Activated naive CD4-positive, alpha-beta T cell treated with anti-CD3 and anti-CD28 coated beads, Interleukin-2, amount 50 U/mL, for 72 hours (primary cell): ENCODE data around the gene CEP112. TPM values are rescaled to one million over a fixed set of nuclear protein-coding genes. Genes with fewer than 3 reads are reported as not detected.

Experiments used
- ATAC-seq, 2 donors: fragments of 150-1000 bp; cut with Tn5 transposase; 2 replicates each; pipeline ENCODE4 v1.10.0; 2021; ENCODE audit warnings: mild to moderate bottlenecking in 2 of 2, moderate library complexity in 2 of 2
- DNase-seq, 2 donors: peaks; one replicate each; pipeline ENCODE4 v3.0.0; 2021 to 2022; ENCODE audit warnings: low spot score in 2 of 2
- H3K27ac Mint-ChIP-seq, 2 donors: one replicate each; pipeline ENCODE4 v1.8.0; 2022; ENCODE audit warnings: mild to moderate bottlenecking in 2 of 2, mixed read lengths in 2 of 2
- H3K36me3 Mint-ChIP-seq, 2 donors: one replicate each; pipeline ENCODE4 v1.8.0; 2022; ENCODE audit warnings: mixed read lengths in 2 of 2
- H3K9me3 Mint-ChIP-seq, 2 donors: one replicate each; pipeline ENCODE4 v1.8.0; 2022; ENCODE audit warnings: mixed read lengths in 2 of 2
- total RNA-seq, 2 donors: library from RNA; stranded (reverse); gene quantifications; one replicate each; pipeline ENCODE4 v1.2.3, GENCODE V29; 2022

The CEP112 gene
- total RNA-seq, 2 donors from 2014 or later = 1.2 to 4.2 TPM

DNA sequence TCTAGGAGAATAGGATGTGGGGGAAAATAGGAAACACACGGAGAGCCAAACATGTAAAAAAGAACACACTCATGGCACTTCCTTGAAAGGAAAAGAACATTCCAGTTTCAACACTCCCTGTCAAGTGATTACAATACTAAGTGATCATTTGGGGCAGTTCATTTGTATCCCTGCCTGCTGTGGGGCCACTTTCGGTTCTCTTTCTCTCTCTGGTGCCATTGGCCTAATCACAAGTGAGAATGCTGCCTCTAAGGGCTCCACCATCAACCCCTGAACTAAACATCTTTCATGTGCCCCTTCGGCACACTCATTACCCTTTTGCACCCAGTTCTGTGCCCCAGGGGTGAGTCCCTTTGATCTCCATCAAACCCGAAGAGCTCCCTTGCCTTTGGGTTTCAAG lies 197.3 kb downstream of the CEP112 start:
- DNase-seq (no peak), ATAC-seq (no peak)
- Mint-ChIP-seq H3K9me3 (peaks cover 0 to 6% of the 10 kb centered on the region in 2 donors), H3K36me3 (no peaks in the 10 kb centered on the region), H3K27ac (no peak overlapping the region)

GRCh38 chr17:65994114-65994513 lies 197.8 kb downstream of the CEP112 start:
- Mint-ChIP-seq H3K9me3 (peaks cover 0 to 6% of the 10 kb centered on the region in 2 donors), H3K27ac (no peak overlapping the region), H3K36me3 (no peaks in the 10 kb centered on the region)
- ATAC-seq = no peak
- no peak for DNase-seq

DNA sequence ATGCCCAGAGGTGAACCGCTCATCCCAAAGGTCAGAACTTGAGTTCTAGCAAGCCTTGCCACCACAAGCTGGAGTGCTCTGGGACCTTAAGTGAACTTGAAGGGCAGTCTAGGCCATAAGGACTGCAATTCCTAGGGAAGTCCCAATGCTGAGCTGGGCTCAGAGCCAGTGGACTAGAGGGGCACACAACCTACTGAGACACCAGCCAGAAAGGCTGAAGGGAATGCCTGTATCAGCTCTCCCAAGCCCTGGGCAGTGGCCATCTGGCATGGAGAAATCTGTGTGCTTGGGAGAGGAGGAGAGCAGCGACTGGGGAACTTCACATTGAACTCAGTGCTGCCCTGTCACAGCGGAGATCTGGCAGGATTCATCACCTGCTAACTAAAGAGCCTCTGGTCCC lies 201.3 kb downstream of the CEP112 start:
- peaks cover 10% of the 10 kb centered on the region in 2 donors for H3K9me3 Mint-ChIP-seq
- peaks cover 11% of the 10 kb centered on the region in 2 donors for H3K36me3 Mint-ChIP-seq
- no peak overlapping the region for H3K27ac Mint-ChIP-seq
- ATAC-seq (no peak), DNase-seq (no peak)

GRCh38 chr17:65988451-65988850 lies 203.5 kb downstream of the CEP112 start:
- Mint-ChIP-seq H3K36me3 (peaks cover 11% of the 10 kb centered on the region in 2 donors), H3K9me3 (peaks cover 8 to 10% of the 10 kb centered on the region in 2 donors), H3K27ac (no peak overlapping the region)
- ATAC-seq = no peak
- DNase-seq = no peak

DNA sequence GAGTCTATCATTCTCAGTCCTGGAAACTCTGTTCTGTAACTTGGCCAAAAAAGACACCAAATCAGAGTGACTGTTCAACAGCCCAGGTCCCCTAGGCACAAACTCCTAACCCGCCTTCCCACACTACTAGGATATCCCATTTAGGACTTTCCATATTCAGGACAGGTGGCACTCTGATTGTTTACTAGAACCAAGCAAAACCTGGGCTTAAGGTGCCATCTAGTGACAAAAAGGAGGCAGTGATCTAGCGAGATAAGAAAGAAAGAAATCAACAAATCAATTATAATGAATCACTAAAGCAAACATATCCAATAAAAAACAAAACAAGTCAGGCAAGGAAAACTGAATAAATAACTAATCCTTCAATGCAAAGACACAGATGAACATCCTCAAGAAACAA lies 203.9 kb downstream of the CEP112 start:
- ATAC-seq = no peak
- Mint-ChIP-seq H3K36me3 (peaks cover 11% of the 10 kb centered on the region in 2 donors), H3K9me3 (peaks cover 8 to 10% of the 10 kb centered on the region in 2 donors), H3K27ac (no peak overlapping the region)
- DNase-seq = no peak

DNA sequence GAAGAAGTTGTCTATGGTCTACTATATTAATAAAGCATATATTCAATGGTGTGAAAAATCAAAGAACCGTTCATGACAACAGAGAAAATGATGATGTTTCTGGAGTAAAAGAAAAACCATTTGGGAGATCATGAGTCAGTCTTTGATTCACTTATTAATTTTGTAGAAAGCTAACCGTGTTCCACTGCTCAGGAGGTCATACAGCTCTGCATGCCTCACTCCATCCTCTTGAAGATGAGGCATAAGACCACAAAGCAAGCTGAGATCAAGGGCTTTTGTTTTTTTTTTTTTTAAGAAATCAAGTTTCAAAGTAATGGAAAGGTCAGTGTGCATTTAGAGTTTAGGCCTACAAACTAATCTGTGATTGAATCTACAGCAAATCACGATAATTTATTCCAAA lies 206.4 kb downstream of the CEP112 start:
- H3K9me3 Mint-ChIP-seq = peaks cover 8 to 10% of the 10 kb centered on the region in 2 donors
- no peak overlapping the region for H3K27ac Mint-ChIP-seq

GRCh38 chr17:65984299-65984698 lies 207.6 kb downstream of the CEP112 start:
- DNase-seq = no peak
- H3K36me3 Mint-ChIP-seq = peaks cover 11% of the 10 kb centered on the region in 2 donors
- no peak for ATAC-seq
- H3K9me3 Mint-ChIP-seq = peaks cover 8 to 10% of the 10 kb centered on the region in 2 donors
- no peak overlapping the region for H3K27ac Mint-ChIP-seq

More for the DNA sequence above, 206.4 kb downstream of the CEP112 start:
- no peak for ATAC-seq
- H3K36me3 Mint-ChIP-seq = peaks cover 11% of the 10 kb centered on the region in 2 donors
- DNase-seq = no peak

DNA sequence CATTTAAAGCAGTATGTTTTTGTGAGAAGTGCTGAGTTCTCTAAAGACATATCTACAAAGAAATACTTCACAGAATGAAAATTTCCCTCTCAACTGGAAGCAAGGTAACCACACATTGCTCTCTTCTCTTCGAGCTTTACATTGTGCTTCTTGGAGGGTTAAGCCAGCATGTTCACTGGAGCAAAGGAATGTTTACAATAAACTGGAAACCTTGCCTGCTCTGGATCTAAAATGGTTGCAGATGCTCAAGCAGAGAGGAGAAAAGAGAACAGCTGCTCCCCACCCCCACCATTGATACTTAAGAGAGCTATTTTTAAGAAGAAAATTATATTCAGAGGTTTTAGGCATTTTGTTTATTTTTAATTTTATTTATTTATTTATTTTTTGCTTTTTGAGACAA lies 213.1 kb downstream of the CEP112 start:
- Mint-ChIP-seq H3K27ac (no peak overlapping the region), H3K9me3 (no peaks in the 10 kb centered on the region), H3K36me3 (no peaks in the 10 kb centered on the region)
- ATAC-seq (no peak), DNase-seq (no peak)

DNA sequence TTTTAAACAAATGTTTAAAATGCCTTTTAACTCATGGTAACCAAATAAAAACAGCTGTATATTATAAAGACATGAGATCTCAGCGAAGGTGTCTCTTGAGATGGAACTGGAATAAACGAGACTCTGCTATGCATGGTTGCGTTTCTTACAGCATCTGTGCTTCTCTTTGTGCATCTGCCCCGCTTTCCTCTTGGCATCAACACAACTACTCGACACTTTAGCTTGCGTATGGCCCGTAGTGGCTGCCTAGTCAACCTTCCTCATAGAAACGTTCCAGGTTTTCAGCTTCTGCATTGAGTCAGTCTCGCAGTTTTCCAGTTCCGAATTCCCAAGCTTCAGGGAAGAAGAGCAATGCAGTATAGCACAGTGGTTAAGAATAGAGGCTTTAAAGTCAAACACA lies 214.9 kb downstream of the CEP112 start:
- DNase-seq (no peak), ATAC-seq (no peak)
- no peaks in the 10 kb centered on the region for H3K9me3 Mint-ChIP-seq
- no peak overlapping the region for H3K27ac Mint-ChIP-seq
- H3K36me3 Mint-ChIP-seq = no peaks in the 10 kb centered on the region

DNA sequence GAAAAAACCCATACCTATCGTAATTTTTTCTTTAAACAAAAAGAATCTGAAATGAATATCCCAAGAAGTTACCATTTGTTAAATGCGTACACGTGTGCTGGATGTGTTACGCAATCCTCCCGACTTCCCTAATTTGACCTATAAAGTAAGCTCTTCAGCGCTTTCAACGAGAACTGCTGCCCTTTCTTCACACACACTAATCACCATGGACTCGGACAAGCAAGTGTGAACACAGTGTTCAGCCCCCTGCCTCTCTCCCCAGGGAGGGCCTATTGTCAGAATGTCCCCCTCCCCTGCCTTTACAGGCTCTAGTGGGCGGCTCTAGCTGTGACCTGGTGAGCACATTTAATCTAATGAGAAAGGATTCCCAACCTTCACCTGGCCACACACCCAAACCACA lies 216.1 kb downstream of the CEP112 start:
- Mint-ChIP-seq H3K27ac (no peak overlapping the region), H3K36me3 (no peaks in the 10 kb centered on the region), H3K9me3 (peaks cover 0 to 5% of the 10 kb centered on the region in 2 donors)
- DNase-seq = no peak
- no peak for ATAC-seq

GRCh38 chr17:65973237-65973636 lies 218.7 kb downstream of the CEP112 start:
- DNase-seq = no peak
- Mint-ChIP-seq H3K36me3 (no peaks in the 10 kb centered on the region), H3K27ac (no peak overlapping the region), H3K9me3 (peaks cover 0 to 5% of the 10 kb centered on the region in 2 donors)
- ATAC-seq = no peak

DNA sequence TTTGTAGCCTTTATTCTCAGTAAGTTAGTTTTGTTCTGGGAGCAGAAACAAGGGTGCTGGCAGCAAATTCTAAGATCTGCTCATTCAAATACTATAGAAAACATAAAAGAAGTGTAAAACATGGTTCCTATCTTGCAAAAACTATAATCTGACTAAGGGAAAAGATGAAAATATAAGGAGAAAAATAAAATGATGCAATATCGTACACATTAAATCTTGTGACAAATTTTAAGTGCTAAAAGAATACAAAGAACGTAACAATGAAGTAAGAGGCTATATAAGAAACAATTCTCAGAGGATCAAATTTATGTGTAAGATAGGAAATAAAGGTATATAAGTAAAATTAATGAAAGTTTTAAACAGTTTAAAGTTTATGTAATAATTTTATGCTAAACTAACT lies 224.6 kb downstream of the CEP112 start:
- peaks cover 5 to 6% of the 10 kb centered on the region in 2 donors for H3K9me3 Mint-ChIP-seq

DNA sequence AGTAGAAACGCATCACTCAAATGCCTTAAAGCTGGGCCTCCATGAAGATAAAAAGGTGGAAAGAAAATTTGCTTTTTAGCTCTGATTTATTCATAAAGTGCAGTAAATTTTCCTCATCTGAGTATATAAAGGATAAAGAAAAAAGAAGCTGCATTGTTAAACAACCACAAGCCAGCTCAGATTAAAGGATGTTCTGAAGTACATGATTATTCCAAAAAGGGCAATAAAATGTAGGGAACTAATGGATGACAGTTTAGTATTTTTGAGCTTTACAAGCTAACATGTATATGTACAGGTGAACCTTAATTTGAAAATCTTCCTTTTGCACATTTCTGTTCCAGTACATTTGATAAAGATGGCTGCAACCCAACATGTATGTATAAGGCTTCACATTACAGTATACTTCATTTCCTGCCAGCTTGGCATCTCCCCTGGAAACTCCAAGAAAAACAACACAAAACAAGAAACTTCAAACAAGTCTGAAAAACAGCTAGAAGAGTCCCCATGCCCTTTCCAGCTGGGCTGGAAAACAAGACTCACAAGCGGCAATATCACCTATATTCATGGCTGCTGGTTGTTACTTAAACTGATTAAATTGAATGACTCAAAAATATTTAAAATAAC lies 225.7 kb downstream of the CEP112 start:
- Mint-ChIP-seq H3K9me3 (peaks cover 0 to 6% of the 10 kb centered on the region in 2 donors), H3K27ac (no peak overlapping the region), H3K36me3 (no peaks in the 10 kb centered on the region)
- DNase-seq = no peak
- ATAC-seq = no peak

More for the DNA sequence above, 224.6 kb downstream of the CEP112 start:
- DNase-seq = no peak
- H3K36me3 Mint-ChIP-seq = no peaks in the 10 kb centered on the region
- ATAC-seq = no peak
- H3K27ac Mint-ChIP-seq = no peak overlapping the region

DNA sequence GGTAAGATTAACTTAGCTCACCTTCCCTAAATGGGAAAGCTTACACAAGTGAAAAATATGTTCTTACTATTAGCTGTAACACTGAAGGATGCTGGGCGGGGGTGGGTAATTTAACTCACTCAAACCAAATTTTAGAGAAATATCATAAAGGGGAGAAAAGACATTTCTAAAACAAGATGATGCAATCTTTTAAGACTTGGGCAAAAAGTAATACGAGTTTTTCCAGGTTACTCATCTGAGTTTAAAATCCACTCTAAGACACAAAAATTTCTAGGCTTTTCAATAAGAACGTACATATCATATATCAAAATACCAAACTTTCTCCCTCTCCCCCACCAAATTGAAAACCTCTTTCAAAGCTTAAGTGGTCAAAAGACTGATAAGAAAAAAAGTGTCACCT lies 228.8 kb downstream of the CEP112 start:
- no peak for ATAC-seq
- DNase-seq = no peak
- no peaks in the 10 kb centered on the region for H3K36me3 Mint-ChIP-seq
- no peak overlapping the region for H3K27ac Mint-ChIP-seq
- peaks cover 0 to 6% of the 10 kb centered on the region in 2 donors for H3K9me3 Mint-ChIP-seq

GRCh38 chr17:65959630-65960029 lies 232.3 kb downstream of the CEP112 start:
- no peak for ATAC-seq
- no peaks in the 10 kb centered on the region for H3K36me3 Mint-ChIP-seq
- peaks cover 0 to 11% of the 10 kb centered on the region in 2 donors for H3K9me3 Mint-ChIP-seq
- DNase-seq = no peak
- H3K27ac Mint-ChIP-seq = no peak overlapping the region

DNA sequence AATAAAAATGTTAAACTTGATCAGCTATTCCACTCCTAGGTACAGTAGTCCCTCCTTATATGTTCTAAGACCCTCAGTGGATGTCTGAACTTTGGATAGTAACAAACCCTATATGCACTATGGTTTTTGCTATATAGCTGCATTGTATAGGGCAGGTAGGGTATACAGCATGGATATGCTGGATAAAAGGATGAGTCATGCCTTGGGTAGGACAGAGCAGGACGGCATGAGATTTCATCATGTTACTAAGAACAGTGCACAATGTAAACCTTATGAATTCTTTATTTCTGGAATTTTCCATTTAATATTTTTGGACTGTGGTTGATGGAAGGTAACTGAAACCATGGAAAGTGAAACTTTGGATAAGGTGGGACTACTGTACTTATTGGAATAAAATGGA lies 235.1 kb downstream of the CEP112 start:
- Mint-ChIP-seq H3K36me3 (no peaks in the 10 kb centered on the region), H3K27ac (no peak overlapping the region), H3K9me3 (peaks cover 5 to 21% of the 10 kb centered on the region in 2 donors)
- no peak for ATAC-seq
- DNase-seq = no peak

- no peak for ATAC-seq
- no peak for DNase-seq
- Mint-ChIP-seq H3K27ac (no peak overlapping the region), H3K36me3 (no peaks in the 10 kb centered on the region), H3K9me3 (peaks cover 5 to 21% of the 10 kb centered on the region in 2 donors)
Observed at GRCh38 chr17:65954148-65954449, 237.8 kb downstream of the CEP112 start.

DNA sequence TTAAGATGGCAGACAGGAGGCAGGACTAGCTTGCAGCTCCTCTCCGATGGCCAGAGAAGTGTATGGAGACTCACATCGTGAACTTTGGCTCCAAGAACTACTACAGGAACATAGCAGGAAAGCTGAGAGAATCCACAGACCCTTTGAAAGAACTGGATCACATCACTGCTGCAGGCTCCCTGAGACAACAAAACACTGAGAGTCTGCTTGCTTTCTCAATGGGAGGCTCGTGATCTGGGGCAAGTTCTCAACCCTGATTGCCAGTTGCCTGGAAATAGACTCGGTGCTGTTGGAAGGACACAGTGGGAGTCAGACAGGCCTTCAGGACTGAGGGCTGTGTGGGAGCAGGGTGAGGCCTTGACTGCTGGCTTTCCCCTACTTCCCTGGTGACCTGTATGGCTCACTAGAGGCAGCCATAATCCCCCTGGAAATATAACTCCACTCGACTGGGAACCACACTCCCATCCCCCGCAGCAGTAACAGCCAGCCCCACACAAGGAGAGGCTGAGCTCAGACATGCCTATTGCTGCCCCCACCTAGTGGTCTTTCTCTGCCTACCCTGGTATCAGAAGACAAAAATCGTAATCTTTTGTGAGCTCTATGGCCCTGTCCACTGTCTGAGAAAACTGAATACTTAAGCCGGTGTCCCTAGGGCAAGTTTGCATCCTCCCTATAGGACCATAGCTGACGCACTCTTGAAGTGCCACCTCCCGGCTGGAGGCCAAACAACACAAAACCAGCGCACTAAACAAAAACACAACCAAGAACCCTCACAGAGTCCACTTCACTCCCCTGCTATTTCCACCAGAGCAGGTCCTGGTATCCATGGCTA lies 238.4 kb downstream of the CEP112 start:
- Mint-ChIP-seq H3K9me3 (peaks cover 5 to 21% of the 10 kb centered on the region in 2 donors), H3K27ac (no peak overlapping the region), H3K36me3 (no peaks in the 10 kb centered on the region)
- DNase-seq (no peak), ATAC-seq (no peak)
